T-helper 2 cell treated with Interferon-gamma antibody and Interleukin-4, amounts not matched to agents 100 ng/mL and 5 ng/mL, for 36 hours (primary cell): Measurements from ENCODE around the gene TRAK1. TPM values are rescaled to one million over a fixed set of nuclear protein-coding genes. Genes with fewer than 3 reads are reported as not detected.

Experiments
- intact Hi-C: fragments of 100-400 bp; cut with micrococcal nuclease; formaldehyde crosslinking; loops from one replicate; pipeline ENCODE4 v1.15.1; 2023
- total RNA-seq: library from RNA; stranded (reverse); gene quantifications from 2 replicates; pipeline ENCODE4 v1.2.3, GENCODE V29; 2022

TRAK1 gene
- total RNA-seq, 1 donor from 2014 or later, result 27.6 TPM

GRCh38 chr3:42175386-42176240, 84.5 kb downstream of the TRAK1 start:
- intact Hi-C loops, result no loop called here

- intact Hi-C loops, result no loop called here
Observed at GRCh38 chr3:42176242-42177034, 85.3 kb downstream of the TRAK1 start.

GRCh38 chr3:42177068-42177800, 86.1 kb downstream of the TRAK1 start:
- intact Hi-C loops, result no loop called here

- intact Hi-C loops, result no loop called here
Observed at GRCh38 chr3:42177801-42178150, 86.6 kb downstream of the TRAK1 start.

- intact Hi-C loops, result no loop called here
Observed at GRCh38 chr3:42179110-42179725, 88.1 kb downstream of the TRAK1 start.

GRCh38 chr3:42180901-42181300, 89.7 kb downstream of the TRAK1 start:
- intact Hi-C loops, result no loop called here

- intact Hi-C loops, result no loop called here
Observed at GRCh38 chr3:42182555-42182954, 91.4 kb downstream of the TRAK1 start.

- intact Hi-C loops, result no loop called here
Observed at GRCh38 chr3:42183991-42184632, 93.0 kb downstream of the TRAK1 start.

- intact Hi-C loops, result no loop called here
Observed at GRCh38 chr3:42184651-42185443, 93.7 kb downstream of the TRAK1 start.

GRCh38 chr3:42187936-42188335, 96.8 kb downstream of the TRAK1 start:
- intact Hi-C loops, result no loop called here

- intact Hi-C loops, result no loop called here
Observed at GRCh38 chr3:42188376-42188775, 97.2 kb downstream of the TRAK1 start.

- intact Hi-C loops, result no loop called here
Observed at GRCh38 chr3:42189001-42189460, 97.9 kb downstream of the TRAK1 start.

GRCh38 chr3:42189736-42190135, 98.6 kb downstream of the TRAK1 start:
- intact Hi-C loops, result loop anchor here (5.0 kb wide), 2 partner anchors 177 to 297 kb away; no protein-coding TSS in a partner anchor

GRCh38 chr3:42190701-42191442, 99.7 kb downstream of the TRAK1 start:
- intact Hi-C loops, result loop anchor here (1.0 to 5.0 kb wide), 3 partner anchors 73 to 299 kb away; no protein-coding TSS in a partner anchor

- intact Hi-C loops, result loop anchor here (1.0 to 5.0 kb wide), 3 partner anchors 73 to 299 kb away; no protein-coding TSS in a partner anchor
Observed at GRCh38 chr3:42191443-42191747, 100.2 kb downstream of the TRAK1 start.

- intact Hi-C loops, result loop anchor here (5.0 kb wide), 2 partner anchors 180 to 300 kb away; no protein-coding TSS in a partner anchor
Observed at GRCh38 chr3:42192334-42193200, 101.4 kb downstream of the TRAK1 start.

- intact Hi-C loops, result loop anchor here (5.0 kb wide), 2 partner anchors 183 to 303 kb away; no protein-coding TSS in a partner anchor
Observed at GRCh38 chr3:42194943-42195510, 103.9 kb downstream of the TRAK1 start.

- intact Hi-C loops, result no loop called here
Observed at GRCh38 chr3:42195879-42196330, 104.7 kb downstream of the TRAK1 start.
